Fibroblast of lung (primary cell): ENCODE data around the gene FANCE.

Source experiments
- CTCF ChIP-seq, 2 donors: IDR thresholded peaks in 1 of 2; conservative IDR thresholded peaks in 1 of 2; 1 replicate in 1 of 2; 2 replicates in 1 of 2; pipeline ENCODE4 v1.5.1; 2011 to 2012; ENCODE audit warnings: low read length in 2 of 2, control low read depth in 1 of 2, inconsistent platforms in 1 of 2, low read depth in 1 of 2, mild to moderate bottlenecking in 1 of 2
- EZH2 ChIP-seq: IDR thresholded peaks from 2 replicates; pipeline ENCODE4 v1.5.1; 2012; ENCODE audit warnings: low read length, control low read depth, mild to moderate bottlenecking; ENCODE audit errors: missing control alignments

GRCh38 chr6:35435074-35435837 lies 16.9 kb upstream of the FANCE start:
- TF ChIP-seq CTCF (conservative IDR thresholded peaks at IDR 0.05 in 1 of 2, IDR thresholded peaks at IDR 0.05 in 1 of 2; ENCODE audit: low read depth in 1 of 2, low read length in 2 of 2) = no peak
- TF ChIP-seq EZH2 = no peak
